Activated naive CD4-positive, alpha-beta T cell treated with anti-CD3 and anti-CD28 coated beads, Interleukin-2, amount 50 U/mL, for 16 hours (primary cell): ENCODE measurements around the gene SSTR3.
A peak's percentile ranks its signal among the peaks of the same experiment; 100 is the strongest.
"Not testable (repeated sequence)": the region's sequence is repeated elsewhere in the genome, so short reads cannot be mapped to it uniquely, and the experiment has no call there.

Experiments used
- DNase-seq: peaks from one replicate; pipeline ENCODE4 v3.0.0-alpha.2; 2020

The SSTR3 gene

GRCh38 chr22:37241351-37242142, 29.3 kb upstream of the SSTR3 start:
- peak; percentile 37 for DNase-seq

- no peak for DNase-seq
Observed at GRCh38 chr22:37240941-37241320, 28.7 kb upstream of the SSTR3 start.

- DNase-seq: no peak
Observed at GRCh38 chr22:37240240-37240940, 28.1 kb upstream of the SSTR3 start.

GRCh38 chr22:37239336-37240239, 27.3 kb upstream of the SSTR3 start:
- DNase-seq: no peak

GRCh38 chr22:37237371-37238268, 25.3 kb upstream of the SSTR3 start:
- DNase-seq: no peak

GRCh38 chr22:37235897-37236607, 23.8 kb upstream of the SSTR3 start:
- no peak for DNase-seq

GRCh38 chr22:37234736-37235711, 22.7 kb upstream of the SSTR3 start:
- no peak for DNase-seq

GRCh38 chr22:37233751-37234631, 21.7 kb upstream of the SSTR3 start:
- DNase-seq: no peak

- not testable (repeated sequence) for DNase-seq
Observed at GRCh38 chr22:37233371-37233750, 21.1 kb upstream of the SSTR3 start.

GRCh38 chr22:37232140-37232998, 20.1 kb upstream of the SSTR3 start:
- no peak for DNase-seq

- DNase-seq: peak; percentile 66
Observed at GRCh38 chr22:37231406-37232139, 19.3 kb upstream of the SSTR3 start.

- DNase-seq: peak; percentile 81
Observed at GRCh38 chr22:37230673-37231405, 18.6 kb upstream of the SSTR3 start.

GRCh38 chr22:37229805-37230672, 17.8 kb upstream of the SSTR3 start:
- DNase-seq: peak; percentile 89

- no peak for DNase-seq
Observed at GRCh38 chr22:37229012-37229804, 16.9 kb upstream of the SSTR3 start.
